Sigmoid colon (tissue), 7 donors: ENCODE data around the gene PIK3R5. TPM values are rescaled to one million over a fixed set of nuclear protein-coding genes. Genes with fewer than 3 reads are reported as not detected.

Experiments used
- DNase-seq: peaks from one replicate; pipeline ENCODE4 v3.0.0-alpha.2; 2019
- H3K27ac ChIP-seq, 4 donors: fragments of 200-600 bp; sonication (generic); one replicate each; pipeline ENCODE4 v1.5.1; 2016 to 2019; ENCODE audit warnings: mild to moderate bottlenecking in 1 of 4
- H3K27me3 ChIP-seq, 3 donors: fragments of 200-600 bp; sonication (generic); one replicate each; pipeline ENCODE4 v1.5.1; 2019; ENCODE audit warnings: mild to moderate bottlenecking in 1 of 3
- H3K36me3 ChIP-seq, 4 donors: fragments of 200-600 bp; sonication (generic); one replicate each; pipeline ENCODE4 v1.5.1; 2016 to 2019
- H3K4me1 ChIP-seq, 4 donors: fragments of 200-600 bp; sonication (generic); one replicate each; pipeline ENCODE4 v1.5.1; 2017 to 2019
- H3K4me3 ChIP-seq, 4 donors: fragments of 200-600 bp; sonication (generic); one replicate each; pipeline ENCODE4 v1.5.1; 2017 to 2019; ENCODE audit warnings: mild to moderate bottlenecking in 2 of 4, moderate library complexity in 1 of 4
- H3K9me3 ChIP-seq, 4 donors: fragments of 200-600 bp in 3 of 4; sonication (generic) in 3 of 4; one replicate each; pipeline versions ENCODE4 v1.5.1 to v1.6.1; 2013 to 2019
- CTCF ChIP-seq, 4 experiments: fragments of 450-650 bp in 3 of 4; fragments of 200-600 bp in 1 of 4; IDR thresholded peaks; one replicate each; pipeline ENCODE4 v1.5.1; 2016 to 2019; ENCODE audit warnings: antibody characterized with exemption in 4 of 4, mild to moderate bottlenecking in 3 of 4, moderate library complexity in 2 of 4
- EP300 ChIP-seq, 4 donors: sonication (generic); formaldehyde crosslinking; IDR thresholded peaks; one replicate each; pipeline ENCODE4 v1.6.1; 2017; ENCODE audit warnings: antibody characterized with exemption in 4 of 4
- POLR2A ChIP-seq, 2 donors: fragments of 450-650 bp; IDR thresholded peaks; one replicate each; pipeline ENCODE4 v1.6.1; 2016; ENCODE audit warnings: antibody characterized with exemption in 2 of 2, mild to moderate bottlenecking in 2 of 2, moderate library complexity in 2 of 2
- POLR2AphosphoS5 ChIP-seq, 4 donors: sonication (generic); formaldehyde crosslinking; IDR thresholded peaks; one replicate each; pipeline ENCODE4 v1.6.1; 2017; ENCODE audit warnings: antibody characterized with exemption in 4 of 4
- WGBS, 2 donors: extraction: QIAGEN DNeasy Blood & Tissue Kit; methylation state at CpG; one replicate each; pipeline ENCODE4 v1.1.7; 2013; 5-methylcytosine and 5-hydroxymethylcytosine counted together
- intact Hi-C: fragments of 100-400 bp; cut with DNase I; formaldehyde crosslinking; loops from one replicate; pipeline ENCODE4 v1.15.1; 2023
- polyA plus RNA-seq, 3 donors: library from polyadenylated mRNA; stranded (reverse); fragments of 200-250 nt; gene quantifications; one replicate each; pipeline ENCODE4 v1.2.3, GENCODE V29; 2013
- total RNA-seq, 4 donors: library from RNA; depleted of rRNA; stranded (reverse); fragments of >200 nt; gene quantifications; one replicate each; pipeline ENCODE4 v1.1.0, GENCODE V29; 2016
- donor health status: healthy with polysubstance abuse.
- donor health status: Bipolar disorder and iron deficiency.
- donor health status: healthy.

Gene PIK3R5
- total and polyA plus RNA-seq, 7 donors, result 2.4 to 13.6 (median 8.2) TPM

- Histone ChIP-seq H3K9me3 (no peaks in the 10 kb centered on the region), H3K27me3 (peaks cover 0 to 9% (median 0%) of the 10 kb centered on the region in 3 donors), H3K4me1 (no peaks in the 10 kb centered on the region), H3K4me3 (no peak overlapping the region), H3K36me3 (no peaks in the 10 kb centered on the region), H3K27ac (no peak overlapping the region)
- WGBS, 2 donors, result 70 to 84% methylated on average over 7 of the region's 7 CpGs
- DNase-seq, result no peak
- intact Hi-C loops, result loop anchor here (10.0 kb wide), 1 partner anchor 199 kb away; no protein-coding TSS in a partner anchor
- no peak for TF ChIP-seq POLR2AphosphoS5 (IDR thresholded peaks at IDR 0.05)
- no peak for TF ChIP-seq EP300 (IDR thresholded peaks at IDR 0.05)
- TF ChIP-seq POLR2A (IDR thresholded peaks at IDR 0.05), result no peak
- TF ChIP-seq CTCF (IDR thresholded peaks at IDR 0.05), result no peak
Observed at GRCh38 chr17:8905331-8905730, 60.2 kb downstream of the PIK3R5 start.

GRCh38 chr17:8904686-8905085 lies 60.8 kb downstream of the PIK3R5 start:
- no peaks in the 10 kb centered on the region for H3K36me3 ChIP-seq
- no peak for TF ChIP-seq POLR2A (IDR thresholded peaks at IDR 0.05)
- TF ChIP-seq EP300 (IDR thresholded peaks at IDR 0.05), result no peak
- no peak for TF ChIP-seq POLR2AphosphoS5 (IDR thresholded peaks at IDR 0.05)
- TF ChIP-seq CTCF (IDR thresholded peaks at IDR 0.05), result no peak
- H3K27ac ChIP-seq, result no peak overlapping the region
- no peaks in the 10 kb centered on the region for H3K4me1 ChIP-seq
- DNase-seq, result no peak
- intact Hi-C loops, result loop anchor here (10.0 kb wide), 1 partner anchor 200 kb away; no protein-coding TSS in a partner anchor
- H3K4me3 ChIP-seq, result no peak overlapping the region
- peaks cover 0 to 10% (median 0%) of the 10 kb centered on the region in 3 donors for H3K27me3 ChIP-seq
- WGBS, 2 donors, result 84 to 95% methylated on average over 5 of the region's 5 CpGs
- no peaks in the 10 kb centered on the region for H3K9me3 ChIP-seq

- peaks cover 0 to 10% (median 0%) of the 10 kb centered on the region in 3 donors for H3K27me3 ChIP-seq
- no peaks in the 10 kb centered on the region for H3K9me3 ChIP-seq
- H3K27ac ChIP-seq, result no peak overlapping the region
- 51 to 75% methylated on average over 2 of the region's 2 CpGs for WGBS, 2 donors
- no peak overlapping the region for H3K4me3 ChIP-seq
- no peak for DNase-seq
- H3K36me3 ChIP-seq, result no peaks in the 10 kb centered on the region
- intact Hi-C loops, result loop anchor here (10.0 kb wide), 1 partner anchor 201 kb away; no protein-coding TSS in a partner anchor
- TF ChIP-seq POLR2AphosphoS5 (IDR thresholded peaks at IDR 0.05) (no peak), CTCF (IDR thresholded peaks at IDR 0.05) (no peak), POLR2A (IDR thresholded peaks at IDR 0.05) (no peak), EP300 (IDR thresholded peaks at IDR 0.05) (no peak)
- H3K4me1 ChIP-seq, result no peaks in the 10 kb centered on the region
Observed at GRCh38 chr17:8904201-8904600, 61.3 kb downstream of the PIK3R5 start.

GRCh38 chr17:8900626-8901585 lies 64.6 kb downstream of the PIK3R5 start:
- Histone ChIP-seq H3K4me3 (no peak overlapping the region), H3K27me3 (peaks cover 0 to 18% (median 0%) of the 10 kb centered on the region in 3 donors), H3K9me3 (no peaks in the 10 kb centered on the region), H3K4me1 (no peaks in the 10 kb centered on the region), H3K27ac (no peak overlapping the region), H3K36me3 (no peaks in the 10 kb centered on the region)
- TF ChIP-seq POLR2A (IDR thresholded peaks at IDR 0.05) (no peak), CTCF (IDR thresholded peaks at IDR 0.05) (no peak), POLR2AphosphoS5 (IDR thresholded peaks at IDR 0.05) (no peak), EP300 (IDR thresholded peaks at IDR 0.05) (no peak)
- no peak for DNase-seq
- WGBS, 2 donors, result 51 to 67% methylated on average over 15 of the region's 15 CpGs
- intact Hi-C loops, result loop anchor here (10.0 kb wide), 1 partner anchor 204 kb away; no protein-coding TSS in a partner anchor
